LNCaP clone FGC (cell line): ENCODE results near the gene NDST3.

Experiments
- DNase-seq: peaks from one replicate; pipeline ENCODE4 v3.0.0-alpha.2; 2011; ENCODE audit warnings: low read depth
- H3K4me3 ChIP-seq: 2 replicates; pipeline ENCODE4 v1.5.1; 2011; ENCODE audit warnings: mild to moderate bottlenecking, low read depth, low read length, control low read depth
- CTCF ChIP-seq: IDR thresholded peaks from 2 replicates; pipeline ENCODE4 v1.5.1; 2012; ENCODE audit warnings: mild to moderate bottlenecking; ENCODE audit not compliant: control insufficient read depth, insufficient read depth; ENCODE audit errors: extremely low read depth

The NDST3 gene

DNA sequence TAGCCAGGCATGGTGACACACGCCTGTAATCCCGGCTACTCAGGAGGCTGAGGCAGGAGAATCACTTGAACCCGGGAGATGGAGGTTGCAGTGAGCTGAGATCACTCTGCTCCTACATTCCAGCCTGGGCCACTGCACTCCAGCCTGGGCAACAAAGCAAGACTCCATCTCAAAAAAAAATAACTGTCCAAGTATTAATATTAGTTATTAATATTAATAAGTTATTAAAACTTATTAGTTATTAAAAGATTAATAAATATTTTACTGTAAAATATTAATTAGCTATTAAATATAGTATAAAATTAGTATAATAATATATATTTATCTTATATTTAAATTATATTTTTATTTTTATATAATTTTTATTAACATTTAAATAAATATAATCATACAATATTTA lies 19.5 kb upstream of the NDST3 start:
- no peak for TF ChIP-seq CTCF
- DNase-seq: no peak
- no peak overlapping the region for H3K4me3 ChIP-seq

- H3K4me3 ChIP-seq: no peak overlapping the region
- TF ChIP-seq CTCF: no peak
- DNase-seq: no peak
These were observed 15.7 kb upstream of the NDST3 start for GRCh38 chr4:118018381-118019145.

DNA sequence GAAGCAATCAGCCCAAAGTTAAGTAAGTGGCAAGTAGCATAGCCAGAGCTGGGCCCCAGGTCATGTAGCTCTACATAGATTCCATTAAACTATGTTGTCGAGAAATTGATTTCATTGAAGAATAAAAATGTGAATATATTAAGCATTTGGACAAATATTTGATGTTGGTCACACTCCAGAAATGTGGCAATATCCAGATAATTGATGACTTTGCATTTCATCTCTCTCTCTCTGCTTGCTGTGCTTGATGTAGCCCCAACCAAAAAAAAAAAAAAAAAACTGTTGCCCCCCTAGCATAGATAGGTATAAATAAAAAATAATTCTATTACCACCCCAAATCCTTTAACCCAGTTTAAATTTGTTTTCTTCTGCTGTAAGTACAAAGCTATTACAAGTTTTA lies 7.5 kb upstream of the NDST3 start:
- TF ChIP-seq CTCF: no peak
- no peak overlapping the region for H3K4me3 ChIP-seq
- no peak for DNase-seq

DNA sequence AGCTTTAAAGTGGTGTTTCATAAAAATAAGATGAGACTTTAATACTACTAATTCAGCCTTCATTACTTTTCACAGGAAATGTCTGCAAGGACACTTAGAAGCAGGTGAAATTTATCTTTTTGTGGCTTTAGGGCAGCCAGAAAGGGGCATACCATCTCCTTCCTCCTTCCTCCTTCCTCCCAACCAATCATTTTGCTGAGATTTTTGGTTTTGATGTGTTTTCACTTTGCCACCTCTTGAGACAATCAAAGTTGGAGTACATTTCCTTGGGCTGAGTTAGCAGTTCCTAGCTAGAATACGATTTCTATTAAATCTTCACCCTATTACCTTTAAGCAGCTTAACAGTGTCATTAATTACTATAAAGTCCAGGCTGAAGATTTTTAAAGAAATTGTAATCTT lies 5.1 kb upstream of the NDST3 start:
- H3K4me3 ChIP-seq: no peak overlapping the region
- DNase-seq: no peak
- no peak for TF ChIP-seq CTCF

GRCh38 chr4:118032691-118033090 lies 1.6 kb upstream of the NDST3 start:
- H3K4me3 ChIP-seq: no peak overlapping the region
- DNase-seq: no peak
- no peak for TF ChIP-seq CTCF

GRCh38 chr4:118033148-118034052 lies 886 bp upstream of the NDST3 start:
- TF ChIP-seq CTCF: no peak
- DNase-seq: no peak
- no peak overlapping the region for H3K4me3 ChIP-seq
